ENCODE measurements around the gene SPOPL. TPM values are rescaled to one million over a fixed set of nuclear protein-coding genes. Genes with fewer than 3 reads are reported as not detected.
A peak's percentile ranks its signal among the peaks of the same experiment; 100 is the strongest.

The SPOPL gene
- total RNA-seq, 3 donors from 2014 or later (not counting 1 experiment from before 2014, with no cell fraction given), result 32.2 to 35.9 (median 33.8) TPM

DNA sequence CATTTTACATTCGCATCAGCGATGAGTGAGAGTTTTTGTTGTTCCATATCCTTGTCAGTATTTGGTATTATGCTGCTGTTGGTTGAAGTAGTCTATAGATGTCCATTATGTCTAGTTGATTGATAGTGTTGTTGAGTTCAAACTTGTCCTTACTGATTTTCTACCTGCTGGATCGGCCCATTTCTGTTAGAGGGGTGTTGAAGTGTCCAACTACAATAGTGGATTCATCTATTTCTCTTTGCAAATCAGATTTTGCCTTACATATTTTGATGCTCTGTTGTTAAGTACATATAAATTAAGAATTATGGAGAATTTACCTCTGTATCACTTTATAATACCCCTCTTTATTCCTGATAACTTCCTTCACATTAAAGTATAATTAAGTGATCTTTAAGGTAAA is 8.7 kb downstream of the SPOPL start:
- Mint-ChIP-seq H3K9me3 (no peaks in the 10 kb centered on the region), H3K4me1 (peaks cover 53 to 56% of the 10 kb centered on the region in 2 donors), H3K36me3 (peaks cover 5% of the 10 kb centered on the region), H3K27ac (no peak overlapping the region), H3K4me3 (no peak overlapping the region), H3K27me3 (ENCODE audit: low read depth in 2 of 2) (no peaks in the 10 kb centered on the region)
- 100% methylated on average over 2 of the region's 3 CpGs for WGBS (ENCODE audit: insufficient coverage)
- Histone ChIP-seq H3K4me1 (ENCODE audit: control insufficient read depth, insufficient read depth, low read length) (peaks cover 9% of the 10 kb centered on the region), H3K4me3 (ENCODE audit: low read length) (no peak overlapping the region), H3K27me3 (ENCODE audit: control insufficient read depth, insufficient read depth, low read length) (no peaks in the 10 kb centered on the region), H3K36me3 (ENCODE audit: control insufficient read depth, insufficient read depth, low read length) (no peaks in the 10 kb centered on the region), H3K27ac (ENCODE audit: low read length) (no peak overlapping the region), H3K9me3 (ENCODE audit: control insufficient read depth, insufficient read depth, low read length) (no peaks in the 10 kb centered on the region)
- DNase-seq, result no peak
- ATAC-seq, result no peak
- TF ChIP-seq, protein P1, sequence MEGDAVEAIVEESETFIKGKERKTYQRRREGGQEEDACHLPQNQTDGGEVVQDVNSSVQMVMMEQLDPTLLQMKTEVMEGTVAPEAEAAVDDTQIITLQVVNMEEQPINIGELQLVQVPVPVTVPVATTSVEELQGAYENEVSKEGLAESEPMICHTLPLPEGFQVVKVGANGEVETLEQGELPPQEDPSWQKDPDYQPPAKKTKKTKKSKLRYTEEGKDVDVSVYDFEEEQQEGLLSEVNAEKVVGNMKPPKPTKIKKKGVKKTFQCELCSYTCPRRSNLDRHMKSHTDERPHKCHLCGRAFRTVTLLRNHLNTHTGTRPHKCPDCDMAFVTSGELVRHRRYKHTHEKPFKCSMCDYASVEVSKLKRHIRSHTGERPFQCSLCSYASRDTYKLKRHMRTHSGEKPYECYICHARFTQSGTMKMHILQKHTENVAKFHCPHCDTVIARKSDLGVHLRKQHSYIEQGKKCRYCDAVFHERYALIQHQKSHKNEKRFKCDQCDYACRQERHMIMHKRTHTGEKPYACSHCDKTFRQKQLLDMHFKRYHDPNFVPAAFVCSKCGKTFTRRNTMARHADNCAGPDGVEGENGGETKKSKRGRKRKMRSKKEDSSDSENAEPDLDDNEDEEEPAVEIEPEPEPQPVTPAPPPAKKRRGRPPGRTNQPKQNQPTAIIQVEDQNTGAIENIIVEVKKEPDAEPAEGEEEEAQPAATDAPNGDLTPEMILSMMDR (IDR thresholded peaks at IDR 0.05), result no peak
- intact Hi-C loops (cut with micrococcal nuclease), result no loop called here

DNA sequence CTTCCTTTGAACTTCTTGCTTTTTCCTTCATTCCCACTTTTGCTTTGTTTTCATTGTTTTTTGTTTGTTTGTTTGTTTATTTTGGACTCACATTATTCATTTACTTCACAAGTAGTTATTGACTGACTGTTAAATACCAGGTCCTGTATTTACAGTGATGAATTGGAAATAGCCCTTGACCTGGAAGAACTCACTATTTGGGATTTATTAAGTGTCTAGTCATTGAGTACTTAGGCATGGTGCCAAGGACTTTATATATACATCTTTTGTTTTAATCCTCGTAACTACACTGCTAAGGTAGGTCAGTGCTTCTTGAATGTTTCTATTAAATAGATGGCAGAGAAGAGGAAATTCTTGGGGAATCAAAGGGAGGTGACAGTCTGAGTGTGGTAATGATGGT is 11.1 kb downstream of the SPOPL start:
- Mint-ChIP-seq H3K9me3 (no peaks in the 10 kb centered on the region), H3K27me3 (ENCODE audit: low read depth in 2 of 2) (no peaks in the 10 kb centered on the region), H3K4me1 (peaks cover 52 to 59% of the 10 kb centered on the region in 2 donors), H3K27ac (no peak overlapping the region), H3K4me3 (no peak overlapping the region), H3K36me3 (peaks cover 5% of the 10 kb centered on the region)
- no peaks in the 10 kb centered on the region for H3K36me3 ChIP-seq (ENCODE audit: control insufficient read depth, insufficient read depth, low read length)
- intact Hi-C loops (cut with micrococcal nuclease), result no loop called here
- 100% methylated on average over 1 of the region's 1 CpG for WGBS (ENCODE audit: insufficient coverage)
- H3K27me3 ChIP-seq (ENCODE audit: control insufficient read depth, insufficient read depth, low read length), result no peaks in the 10 kb centered on the region
- no peak overlapping the region for H3K27ac ChIP-seq (ENCODE audit: low read length)
- TF ChIP-seq, protein P1 (IDR thresholded peaks at IDR 0.05), result no peak
- ATAC-seq (no peak), DNase-seq (no peak)
- H3K4me1 ChIP-seq (ENCODE audit: control insufficient read depth, insufficient read depth, low read length), result peaks cover 3% of the 10 kb centered on the region
- H3K9me3 ChIP-seq (ENCODE audit: control insufficient read depth, insufficient read depth, low read length), result no peaks in the 10 kb centered on the region
- no peak overlapping the region for H3K4me3 ChIP-seq (ENCODE audit: low read length)

DNA sequence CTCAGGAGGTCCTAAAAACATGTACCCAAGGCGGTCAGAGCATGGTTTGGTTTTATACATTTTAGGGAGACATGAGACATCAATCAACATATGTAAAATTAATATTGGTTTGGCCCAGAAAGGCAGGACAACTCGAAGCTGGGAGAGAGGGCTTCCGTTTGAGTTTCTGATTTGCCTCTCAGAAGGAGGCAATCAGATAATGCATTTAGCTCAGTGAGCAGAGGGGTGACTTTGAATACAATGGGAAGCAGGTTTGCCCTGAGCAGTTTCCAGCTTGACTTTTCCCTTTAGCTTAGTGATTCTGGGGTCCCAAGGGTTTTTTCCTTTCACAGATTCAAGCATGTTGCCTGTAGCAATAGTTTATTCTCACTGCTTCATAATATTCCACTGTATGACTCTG is 12.6 kb downstream of the SPOPL start:
- peaks cover 53 to 62% of the 10 kb centered on the region in 2 donors for H3K4me1 Mint-ChIP-seq
- H3K9me3 ChIP-seq (ENCODE audit: control insufficient read depth, insufficient read depth, low read length), result no peaks in the 10 kb centered on the region
- no peak for DNase-seq

DNA sequence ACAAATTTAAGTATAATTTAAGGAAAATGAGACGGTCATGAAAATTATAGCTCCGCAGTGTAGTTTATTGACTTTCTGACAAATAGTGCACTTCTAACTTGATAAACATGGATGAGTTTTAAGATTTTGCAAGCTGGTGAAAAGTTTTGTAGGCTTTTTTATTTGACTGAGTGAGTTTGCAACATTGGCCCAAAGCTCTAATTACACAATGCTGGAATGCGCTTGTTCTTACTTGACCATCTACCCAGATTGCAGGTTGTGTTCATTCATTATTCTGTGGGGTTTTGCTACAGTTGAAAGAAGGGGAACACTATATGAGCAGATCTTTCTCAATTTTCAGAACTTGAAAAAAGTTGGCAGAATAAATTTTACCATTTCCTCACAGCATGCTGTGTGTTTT is 13.5 kb downstream of the SPOPL start:
- Mint-ChIP-seq H3K27me3 (ENCODE audit: low read depth in 2 of 2) (no peaks in the 10 kb centered on the region), H3K36me3 (peaks cover 5% of the 10 kb centered on the region), H3K9me3 (no peaks in the 10 kb centered on the region), H3K4me3 (peak overlapping the region; percentile 3), H3K27ac (no peak overlapping the region), H3K4me1 (peaks cover 52 to 65% of the 10 kb centered on the region in 2 donors)
- 97% methylated on average over 3 of the region's 3 CpGs for WGBS (ENCODE audit: insufficient coverage)
- Histone ChIP-seq H3K27me3 (ENCODE audit: control insufficient read depth, insufficient read depth, low read length) (no peaks in the 10 kb centered on the region), H3K36me3 (ENCODE audit: control insufficient read depth, insufficient read depth, low read length) (no peaks in the 10 kb centered on the region), H3K4me3 (ENCODE audit: low read length) (no peak overlapping the region), H3K27ac (ENCODE audit: low read length) (no peak overlapping the region), H3K9me3 (ENCODE audit: control insufficient read depth, insufficient read depth, low read length) (no peaks in the 10 kb centered on the region), H3K4me1 (ENCODE audit: control insufficient read depth, insufficient read depth, low read length) (peaks cover 3% of the 10 kb centered on the region)
- ATAC-seq (no peak), DNase-seq (no peak)
- intact Hi-C loops (cut with micrococcal nuclease), result no loop called here
- TF ChIP-seq, protein P1 (IDR thresholded peaks at IDR 0.05), result no peak

More for the DNA sequence above, 12.6 kb downstream of the SPOPL start:
- Histone ChIP-seq H3K36me3 (ENCODE audit: control insufficient read depth, insufficient read depth, low read length) (no peaks in the 10 kb centered on the region), H3K27ac (ENCODE audit: low read length) (no peak overlapping the region), H3K4me3 (ENCODE audit: low read length) (no peak overlapping the region), H3K4me1 (ENCODE audit: control insufficient read depth, insufficient read depth, low read length) (peaks cover 3% of the 10 kb centered on the region), H3K27me3 (ENCODE audit: control insufficient read depth, insufficient read depth, low read length) (no peaks in the 10 kb centered on the region)
- Mint-ChIP-seq H3K27ac (no peak overlapping the region), H3K36me3 (peaks cover 5% of the 10 kb centered on the region), H3K4me3 (no peak overlapping the region), H3K9me3 (no peaks in the 10 kb centered on the region), H3K27me3 (ENCODE audit: low read depth in 2 of 2) (no peaks in the 10 kb centered on the region)
- ATAC-seq, result no peak
- intact Hi-C loops (cut with micrococcal nuclease), result no loop called here
- TF ChIP-seq, protein P1 (IDR thresholded peaks at IDR 0.05), result no peak
- 95% methylated on average over 3 of the region's 3 CpGs for WGBS (ENCODE audit: insufficient coverage)
